IMR-90 (cell line): Measurements from ENCODE around the gene PRDM10. TPM values are rescaled to one million over a fixed set of nuclear protein-coding genes. Genes with fewer than 3 reads are reported as not detected.

Experiments
- ATAC-seq: fragments of 200-7000 bp; cut with Tn5 transposase; 2 replicates; pipeline ENCODE4 v1.9.1; 2020; ENCODE audit warnings: low read depth, mild to moderate bottlenecking, moderate library complexity
- BruUV-seq: library from RNA; stranded (reverse); fragments of 400-500 nt; replicated peaks from 2 replicates; lab custom pipeline; 2021; lab: Mats Ljungman, UMichigan
- CTCF ChIA-PET: fragments of 300-600 bp; formaldehyde crosslinking; extraction: SDS; loops from one replicate; lab custom pipeline; 2021; ENCODE audit warnings: antibody characterized with exemption; lab: Yijun Ruan, JAX
- POLR2A ChIA-PET: fragments of 300-600 bp; sonication (Branson Sonifier 250); formaldehyde crosslinking; loops from one replicate; lab custom pipeline; 2022; ENCODE audit warnings: antibody characterized with exemption; ENCODE audit not compliant: unreplicated experiment; lab: Charles Lee
- DNase-seq: peaks from one replicate; pipeline ENCODE4 v3.0.0; 2013
- H2AFZ ChIP-seq: replicated peaks from 2 replicates; pipeline ENCODE3; 2013; ENCODE audit warnings: low read length, mild to moderate bottlenecking; ENCODE audit not compliant: poor library complexity
- H2AK5ac ChIP-seq: 2 replicates; pipeline ENCODE4 v1.6.1; 2013; ENCODE audit warnings: low read depth, low read length, inconsistent platforms
- H2AK9ac ChIP-seq: replicated peaks from 2 replicates; pipeline ENCODE3; 2013; ENCODE audit warnings: mild to moderate bottlenecking, low read depth, low read length, moderate library complexity; ENCODE audit not compliant: poor library complexity
- H2BK120ac ChIP-seq: 2 replicates; pipeline ENCODE4 v1.6.1; 2013; ENCODE audit warnings: low read depth, low read length, inconsistent platforms
- H2BK15ac ChIP-seq: 3 replicates; pipeline ENCODE4 v1.6.1; 2013; ENCODE audit warnings: low read depth, low read length, inconsistent platforms
- H2BK20ac ChIP-seq: 2 replicates; pipeline ENCODE4 v1.6.1; 2013; ENCODE audit warnings: low read depth, mild to moderate bottlenecking, inconsistent platforms, low read length, moderate library complexity
- H2BK5ac ChIP-seq: 2 replicates; pipeline ENCODE4 v1.6.1; 2013; ENCODE audit warnings: mild to moderate bottlenecking, low read depth, low read length, inconsistent platforms; ENCODE audit not compliant: poor library complexity, severe bottlenecking
- H3K14ac ChIP-seq: replicated peaks from 2 replicates; pipeline ENCODE4 v1.6.1; 2013; ENCODE audit warnings: low read depth, low read length, inconsistent platforms
- H3K18ac ChIP-seq: 2 replicates; pipeline ENCODE4 v1.6.1; 2013; ENCODE audit warnings: low read depth, low read length, control low read depth
- H3K23ac ChIP-seq: 2 replicates; pipeline ENCODE4 v1.6.1; 2013; ENCODE audit warnings: low read depth, low read length, inconsistent platforms
- H3K27ac ChIP-seq: 2 replicates; pipeline ENCODE4 v1.5.1; 2013; ENCODE audit warnings: mild to moderate bottlenecking, control low read depth, low read length; ENCODE audit not compliant: insufficient read depth
- H3K27me3 ChIP-seq: 2 replicates; pipeline ENCODE4 v1.6.1; 2013; ENCODE audit warnings: low read length; ENCODE audit not compliant: control insufficient read depth, insufficient read depth
- H3K36me3 ChIP-seq: 2 replicates; pipeline ENCODE4 v1.6.1; 2013; ENCODE audit warnings: low read length, mixed read lengths; ENCODE audit not compliant: control insufficient read depth, insufficient read depth
- H3K4ac ChIP-seq: 2 replicates; pipeline ENCODE4 v1.6.1; 2013; ENCODE audit warnings: low read depth, low read length, inconsistent platforms
- H3K4me1 ChIP-seq: 2 replicates; pipeline ENCODE4 v1.6.1; 2013; ENCODE audit warnings: low read length, mixed read lengths; ENCODE audit not compliant: control insufficient read depth, insufficient read depth
- H3K4me2 ChIP-seq: 2 replicates; pipeline ENCODE4 v1.6.1; 2013; ENCODE audit warnings: low read depth, mild to moderate bottlenecking, control low read depth, low read length, moderate library complexity
- H3K4me3 ChIP-seq: 2 replicates; pipeline ENCODE4 v1.5.1; 2013; ENCODE audit warnings: low read depth, mild to moderate bottlenecking, control low read depth, low read length, moderate library complexity; ENCODE audit not compliant: insufficient read depth
- H3K56ac ChIP-seq: 2 replicates; pipeline ENCODE4 v1.6.1; 2013; ENCODE audit warnings: low read length, inconsistent platforms; ENCODE audit not compliant: insufficient read depth; ENCODE audit errors: extremely low read depth
- H3K79me1 ChIP-seq, 2 experiments: 2 replicates each; pipeline ENCODE4 v1.6.1; 2013; ENCODE audit warnings: low read length in 2 of 2, inconsistent platforms in 1 of 2, low read depth in 1 of 2
- H3K9ac ChIP-seq: 2 replicates; pipeline ENCODE4 v1.6.1; 2013; ENCODE audit warnings: low read depth, low read length, control low read depth
- H3K9me1 ChIP-seq: 2 replicates; pipeline ENCODE4 v1.6.1; 2013; ENCODE audit warnings: low read length, inconsistent platforms; ENCODE audit not compliant: insufficient read depth
- H3K9me3 ChIP-seq: 2 replicates; pipeline ENCODE4 v1.6.1; 2013; ENCODE audit warnings: low read length; ENCODE audit not compliant: control insufficient read depth, insufficient read depth
- H4K20me1 ChIP-seq: 2 replicates; pipeline ENCODE4 v1.6.1; 2013; ENCODE audit warnings: low read length, inconsistent platforms; ENCODE audit not compliant: insufficient read depth
- H4K5ac ChIP-seq: 2 replicates; pipeline ENCODE4 v1.6.1; 2013; ENCODE audit warnings: mild to moderate bottlenecking, low read depth, low read length, control low read depth
- H4K8ac ChIP-seq, 2 experiments: 2 replicates each; pipeline ENCODE4 v1.6.1; 2013; ENCODE audit warnings: low read depth in 2 of 2, low read length in 2 of 2, control low read depth in 1 of 2, inconsistent platforms in 1 of 2
- H4K91ac ChIP-seq: 2 replicates; pipeline ENCODE4 v1.6.1; 2013; ENCODE audit warnings: low read depth, low read length, inconsistent platforms; ENCODE audit not compliant: insufficient read depth
- BHLHE40 ChIP-seq: fragments of 150-350 bp; IDR thresholded peaks from 2 replicates; pipeline ENCODE4 v1.6.1; 2016; ENCODE audit warnings: mild to moderate bottlenecking, low read depth, low read length
- CEBPB ChIP-seq: IDR thresholded peaks from 2 replicates; pipeline ENCODE4 v1.6.1; 2012; ENCODE audit warnings: low read depth, low read length, improper control_type of control experiment
- CHD1 ChIP-seq: IDR thresholded peaks from 2 replicates; pipeline ENCODE4 v1.6.1; 2012; ENCODE audit warnings: low read depth, low read length, improper control_type of control experiment
- ELK1 ChIP-seq: fragments of 150-350 bp; IDR thresholded peaks from 2 replicates; pipeline ENCODE4 v1.6.1; 2016; ENCODE audit warnings: low read depth, mild to moderate bottlenecking, low read length, moderate library complexity, borderline replicate concordance
- FOS ChIP-seq: fragments of 150-350 bp; IDR thresholded peaks from 2 replicates; pipeline ENCODE4 v1.6.1; 2016; ENCODE audit warnings: low read depth, low read length
- MAFK ChIP-seq: IDR thresholded peaks from 2 replicates; pipeline ENCODE4 v1.6.1; 2012; ENCODE audit warnings: low read depth, low read length, improper control_type of control experiment
- MAZ ChIP-seq: IDR thresholded peaks from 2 replicates; pipeline ENCODE4 v1.6.1; 2012; ENCODE audit warnings: low read depth, mild to moderate bottlenecking, low read length, improper control_type of control experiment, moderate library complexity, borderline replicate concordance
- MXI1 ChIP-seq: IDR thresholded peaks from 2 replicates; pipeline ENCODE4 v1.6.1; 2012; ENCODE audit warnings: low read depth, mild to moderate bottlenecking, low read length, moderate library complexity, borderline replicate concordance
- NFE2L2 ChIP-seq: fragments of 150-350 bp; IDR thresholded peaks from 2 replicates; pipeline ENCODE4 v1.6.1; 2016; ENCODE audit warnings: low read depth, mild to moderate bottlenecking, low read length
- POLR2A ChIP-seq: IDR thresholded peaks from 2 replicates; pipeline ENCODE4 v1.6.1; 2012; ENCODE audit warnings: mild to moderate bottlenecking, low read depth, low read length
- RAD21 ChIP-seq: IDR thresholded peaks from 2 replicates; pipeline ENCODE4 v1.6.1; 2012; ENCODE audit warnings: low read length, improper control_type of control experiment
- RCOR1 ChIP-seq: IDR thresholded peaks from 2 replicates; pipeline ENCODE4 v1.6.1; 2012; ENCODE audit warnings: mild to moderate bottlenecking, low read length, improper control_type of control experiment; ENCODE audit not compliant: insufficient replicate concordance
- RFX5 ChIP-seq: IDR thresholded peaks from 2 replicates; pipeline ENCODE4 v1.8.0; 2012; ENCODE audit warnings: low read depth, mild to moderate bottlenecking, low read length, moderate library complexity
- SMC3 ChIP-seq: fragments of 150-350 bp; IDR thresholded peaks from 2 replicates; pipeline ENCODE4 v1.6.1; 2016; ENCODE audit warnings: low read depth, mild to moderate bottlenecking, antibody characterized with exemption, low read length, moderate library complexity
- USF2 ChIP-seq: fragments of 150-350 bp; IDR thresholded peaks from 2 replicates; pipeline ENCODE4 v1.6.1; 2017; ENCODE audit warnings: mild to moderate bottlenecking, antibody characterized with exemption, low read length, low read depth
- WGBS, 2 experiments: methylation state at CpG; one replicate each; pipeline versions ENCODE4 v1.1.5 to v1.1.7; 2013; ENCODE audit warnings: missing lambda C conversion rate in 2 of 2; ENCODE audit not compliant: insufficient read length in 1 of 2; ENCODE audit errors: extremely low coverage in 2 of 2; 5-methylcytosine and 5-hydroxymethylcytosine counted together
- dilution Hi-C: fragments of 300-500 bp; cut with HindIII; formaldehyde crosslinking; loops from one replicate; pipeline ENCODE4 v1.14.3; 2018; ENCODE audit warnings: low sequenced_read_pairs; ENCODE audit not compliant: unreplicated experiment
- in situ Hi-C: fragments of 300-500 bp; cut with MboI; formaldehyde crosslinking; loops from 3 replicates; pipeline ENCODE4 v1.14.3; 2019; ENCODE audit warnings: low sequenced_read_pairs, inconsistent platforms, mixed read lengths
- intact Hi-C: fragments of 100-400 bp; cut with micrococcal nuclease; formaldehyde crosslinking; loops from 2 replicates; pipeline ENCODE4 v1.10.0; 2022
- polyA plus RNA-seq, 3 experiments: library from polyadenylated mRNA; depleted of rRNA; stranded (reverse); fragments of >200 nt; gene quantifications; 2 replicates each; pipeline ENCODE4 v1.2.3, GENCODE V29; 2012; ENCODE audit warnings: low replicate concordance in 1 of 3
- total RNA-seq: library from RNA; depleted of rRNA; stranded (reverse); fragments of >200 nt; gene quantifications from 2 replicates; pipeline ENCODE4 v1.2.3, GENCODE V29; 2012

The PRDM10 gene
- total and polyA plus RNA-seq, 2 of the 4 experiments (the other 2 are of a cell fraction), result 3.1 to 6.5 TPM

- TF ChIP-seq CHD1, result no peak
These were observed 114.2 kb downstream of the PRDM10 start (continued) for GRCh38 chr11:129888451-129888850.

GRCh38 chr11:129885381-129885780, 117.3 kb downstream of the PRDM10 start:
- Histone ChIP-seq H3K14ac (no peak overlapping the region), H3K79me1 (peaks cover 0 to 7% of the 10 kb centered on the region in 2 experiments; a peak in 2 of 4 replicates)
- no TSS peak for BruUV-seq
- TF ChIP-seq USF2 (no peak), NFE2L2 (no peak), RAD21 (no peak), MXI1 (no peak), CEBPB (no peak), RFX5 (no peak), BHLHE40 (no peak), POLR2A (no peak), FOS (no peak), RCOR1 (no peak), MAFK (no peak), ELK1 (no peak), CHD1 (no peak), SMC3 (no peak), MAZ (no peak)

More at GRCh38 chr11:129885381-129885780, 117.3 kb downstream of the PRDM10 start:
- Histone ChIP-seq H3K4ac (no peak overlapping the region), H3K27ac (no peak overlapping the region), H4K91ac (no peak overlapping the region), H3K23ac (no peak overlapping the region), H2BK120ac (no peak overlapping the region), H3K9me3 (no peaks in the 10 kb centered on the region), H2BK20ac (no peak overlapping the region), H4K5ac (no peak overlapping the region), H4K20me1 (no peaks in the 10 kb centered on the region), H3K56ac (no peak overlapping the region), H2AK9ac (no peak overlapping the region), H2AK5ac (no peak overlapping the region), H4K8ac (no peak overlapping the region), H3K9me1 (no peaks in the 10 kb centered on the region), H3K4me1 (no peaks in the 10 kb centered on the region), H3K4me2 (no peak overlapping the region), H2BK5ac (no peak overlapping the region), H3K18ac (no peak overlapping the region), H3K4me3 (no peak overlapping the region), H3K27me3 (no peaks in the 10 kb centered on the region), H2BK15ac (no peak overlapping the region), H2AFZ (no peak overlapping the region), H3K36me3 (peaks cover 55% of the 10 kb centered on the region), H3K9ac (no peak overlapping the region)
- DNase-seq (no peak), ATAC-seq (no peak)
- ChIA-PET CTCF (no interaction called here), POLR2A (no interaction called here)
- intact Hi-C loops (no loop called here), dilution Hi-C loops (no loop called here), in situ Hi-C loops (no loop called here)
- 80% methylated on average over 1 of the region's 12 CpGs; no CpG with 5 or more reads in 1 of the 2 experiments for WGBS, 2 experiments
